CD4-positive, alpha-beta T cell (primary cell): ENCODE results near the gene INPP5F. TPM values are rescaled to one million over a fixed set of nuclear protein-coding genes. Genes with fewer than 3 reads are reported as not detected.

Experiments
- ATAC-seq: fragments of 200-7000 bp; cut with Tn5 transposase; one replicate; pipeline ENCODE4 v1.10.0; 2022; ENCODE audit warnings: mild to moderate bottlenecking; ENCODE audit not compliant: poor library complexity
- CTCF ChIA-PET: fragments of 350-600 bp; sonication (Branson Sonifier 250); formaldehyde crosslinking; loops from one replicate; lab custom pipeline; 2021; ENCODE audit warnings: antibody characterized with exemption, inconsistent platforms; lab: Charles Lee
- POLR2A ChIA-PET: fragments of 350-600 bp; sonication (Branson Sonifier 250); formaldehyde crosslinking; loops from one replicate; lab custom pipeline; 2021; ENCODE audit warnings: antibody characterized with exemption, inconsistent platforms; lab: Charles Lee
- DNase-seq, 14 experiments: peaks; one replicate each; pipeline ENCODE4 v3.0.0-alpha.2; 2013 to 2020; ENCODE audit warnings: mixed read lengths in 2 of 14
- H3K27ac ChIP-seq, 2 donors: one replicate each; pipeline versions ENCODE4 v1.5.1 to v1.7.0; 2013; ENCODE audit warnings: low read length in 2 of 2, low read depth in 1 of 2, mild to moderate bottlenecking in 1 of 2
- H3K27me3 ChIP-seq, 2 experiments: 1 replicate in 1 of 2; 2 replicates in 1 of 2; pipeline versions ENCODE4 v1.6.1 to v1.7.0; 2013; ENCODE audit warnings: low read length in 2 of 2, control low read depth in 1 of 2, mild to moderate bottlenecking in 1 of 2, moderate library complexity in 1 of 2; ENCODE audit not compliant: insufficient read depth in 2 of 2, control insufficient read depth in 1 of 2
- H3K36me3 ChIP-seq: one replicate; pipeline ENCODE4 v1.6.1; 2013; ENCODE audit warnings: low read length, control low read depth; ENCODE audit not compliant: insufficient read depth
- H3K4me1 ChIP-seq: one replicate; pipeline ENCODE4 v1.6.1; 2013; ENCODE audit warnings: low read length, control low read depth; ENCODE audit not compliant: insufficient read depth
- H3K4me3 ChIP-seq: one replicate; pipeline ENCODE4 v1.5.1; 2013; ENCODE audit warnings: mild to moderate bottlenecking, low read length, moderate library complexity
- H3K9me3 ChIP-seq, 2 experiments: 1 replicate in 1 of 2; 2 replicates in 1 of 2; pipeline versions ENCODE4 v1.6.1 to v1.7.0; 2013; ENCODE audit warnings: low read length in 2 of 2, mild to moderate bottlenecking in 2 of 2, control low read depth in 1 of 2, moderate library complexity in 1 of 2; ENCODE audit not compliant: control insufficient read depth in 1 of 2, insufficient read depth in 1 of 2
- H3K27ac Mint-ChIP-seq: one replicate; pipeline ENCODE4 v1.8.0; 2020; ENCODE audit warnings: mixed read lengths
- H3K27me3 Mint-ChIP-seq: one replicate; pipeline ENCODE4 v1.8.0; 2021; ENCODE audit warnings: mixed read lengths
- H3K36me3 Mint-ChIP-seq: one replicate; pipeline ENCODE4 v1.8.0; 2021; ENCODE audit warnings: low read depth, mixed read lengths
- H3K4me1 Mint-ChIP-seq: one replicate; pipeline ENCODE4 v1.8.0; 2021; ENCODE audit warnings: low read depth, mixed read lengths
- H3K4me3 Mint-ChIP-seq: one replicate; pipeline ENCODE4 v1.8.0; 2020; ENCODE audit warnings: mild to moderate bottlenecking, mixed read lengths
- H3K9me3 Mint-ChIP-seq: one replicate; pipeline ENCODE4 v1.8.0; 2020; ENCODE audit warnings: mixed read lengths
- intact Hi-C, 2 experiments: fragments of 100-400 bp; cut with DNase I in 1 of 2; cut with micrococcal nuclease in 1 of 2; formaldehyde crosslinking; loops; one replicate each; pipeline versions ENCODE4 v1.15.1 to v1.9.0; 2023 to 2025; cut with DNase I, micrococcal nuclease
- total RNA-seq, 174 experiments: library from RNA in 2 of 174; stranded (reverse) in 2 of 174; gene quantifications; one replicate each; pipeline ENCODE4 v1.2.3 and lab custom pipeline; 2021 to 2026
- TF ChIP-seq, protein P1 (sequence below): fragments of 200-600 bp; IDR thresholded peaks from one replicate; pipeline ENCODE4 v1.8.0; 2022; ENCODE audit warnings: antibody characterized with exemption, mild to moderate bottlenecking

Gene INPP5F
- total RNA-seq, 2 experiments from 2014 or later = 6.2 to 6.4 TPM

DNA sequence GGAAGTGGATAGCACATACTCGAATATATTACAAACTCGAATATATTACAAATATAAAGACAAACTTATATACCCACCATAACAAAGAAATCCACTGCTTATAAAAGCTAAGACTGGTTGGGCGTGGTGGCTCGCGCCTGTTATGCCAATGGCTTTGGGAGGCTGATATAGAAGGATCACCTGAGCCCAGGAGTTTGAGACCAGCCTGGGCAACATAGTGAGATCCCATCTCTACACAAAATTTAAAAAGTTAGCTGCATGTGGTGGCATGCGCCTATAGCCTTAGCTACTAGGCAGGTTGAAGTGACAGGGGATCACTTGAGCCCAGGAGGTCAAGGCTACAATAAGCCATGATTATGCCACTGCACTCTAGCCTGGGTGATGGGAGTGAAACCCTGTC, 126.4 kb downstream of the INPP5F start:
- no peak overlapping the region for H3K4me3 Mint-ChIP-seq
- Histone ChIP-seq H3K4me3 (no peak overlapping the region), H3K9me3 (no peaks in the 10 kb centered on the region), H3K36me3 (peaks cover 79% of the 10 kb centered on the region), H3K27me3 (no peaks in the 10 kb centered on the region), H3K27ac (no peak overlapping the region), H3K4me1 (no peaks in the 10 kb centered on the region)
- H3K36me3 Mint-ChIP-seq = peaks cover 75% of the 10 kb centered on the region
- TF ChIP-seq, protein P1, sequence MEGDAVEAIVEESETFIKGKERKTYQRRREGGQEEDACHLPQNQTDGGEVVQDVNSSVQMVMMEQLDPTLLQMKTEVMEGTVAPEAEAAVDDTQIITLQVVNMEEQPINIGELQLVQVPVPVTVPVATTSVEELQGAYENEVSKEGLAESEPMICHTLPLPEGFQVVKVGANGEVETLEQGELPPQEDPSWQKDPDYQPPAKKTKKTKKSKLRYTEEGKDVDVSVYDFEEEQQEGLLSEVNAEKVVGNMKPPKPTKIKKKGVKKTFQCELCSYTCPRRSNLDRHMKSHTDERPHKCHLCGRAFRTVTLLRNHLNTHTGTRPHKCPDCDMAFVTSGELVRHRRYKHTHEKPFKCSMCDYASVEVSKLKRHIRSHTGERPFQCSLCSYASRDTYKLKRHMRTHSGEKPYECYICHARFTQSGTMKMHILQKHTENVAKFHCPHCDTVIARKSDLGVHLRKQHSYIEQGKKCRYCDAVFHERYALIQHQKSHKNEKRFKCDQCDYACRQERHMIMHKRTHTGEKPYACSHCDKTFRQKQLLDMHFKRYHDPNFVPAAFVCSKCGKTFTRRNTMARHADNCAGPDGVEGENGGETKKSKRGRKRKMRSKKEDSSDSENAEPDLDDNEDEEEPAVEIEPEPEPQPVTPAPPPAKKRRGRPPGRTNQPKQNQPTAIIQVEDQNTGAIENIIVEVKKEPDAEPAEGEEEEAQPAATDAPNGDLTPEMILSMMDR = no peak
- DNase-seq (no peak), ATAC-seq (no peak)
- H3K9me3 Mint-ChIP-seq = no peaks in the 10 kb centered on the region
- POLR2A ChIA-PET = interaction anchor here (1.6 kb wide), 1 partner anchor 21 kb away, joined by 4 read pairs; the partner anchor contains the start of gene MCMBP
- intact Hi-C loops = loop anchor here in 1 of 2 experiments (10.0 kb wide), 1 partner anchor 647 kb away; the partner anchor contains the start of gene GRK5
- H3K27me3 Mint-ChIP-seq = no peaks in the 10 kb centered on the region
- no peaks in the 10 kb centered on the region for H3K4me1 Mint-ChIP-seq
- H3K27ac Mint-ChIP-seq = no peak overlapping the region
- CTCF ChIA-PET = no interaction called here

DNA sequence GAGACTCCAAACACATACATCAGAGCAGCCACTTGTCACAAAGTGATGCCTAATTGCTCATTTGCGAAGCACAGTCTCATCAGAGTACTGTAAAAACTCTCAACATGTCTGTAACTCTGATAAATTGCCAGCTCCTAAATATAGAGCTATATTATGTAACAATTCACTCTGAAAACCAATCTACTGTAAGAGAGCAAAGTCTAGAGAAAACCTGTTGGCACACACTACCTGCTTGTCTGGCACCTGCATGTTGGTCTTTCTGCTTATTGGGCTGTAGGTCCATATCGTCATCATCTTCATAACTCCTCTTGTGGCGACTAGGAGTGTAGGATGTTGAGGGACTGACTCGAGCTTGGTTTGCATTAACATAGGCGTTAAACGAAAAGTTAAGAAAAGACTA, 127.0 kb downstream of the INPP5F start:
- no peak overlapping the region for H3K4me3 Mint-ChIP-seq
- Histone ChIP-seq H3K4me3 (no peak overlapping the region), H3K9me3 (no peaks in the 10 kb centered on the region), H3K36me3 (peaks cover 79% of the 10 kb centered on the region), H3K27ac (no peak overlapping the region), H3K4me1 (no peaks in the 10 kb centered on the region), H3K27me3 (no peaks in the 10 kb centered on the region)
- DNase-seq (no peak), ATAC-seq (no peak)
- H3K4me1 Mint-ChIP-seq = no peaks in the 10 kb centered on the region
- TF ChIP-seq, protein P1 = no peak
- H3K36me3 Mint-ChIP-seq = peaks cover 75% of the 10 kb centered on the region
- ChIA-PET CTCF (no interaction called here), POLR2A (interaction anchor here (1.6 kb wide), 1 partner anchor 20 kb away, joined by 4 read pairs; the partner anchor contains the start of gene MCMBP)
- no peaks in the 10 kb centered on the region for H3K9me3 Mint-ChIP-seq
- H3K27ac Mint-ChIP-seq = no peak overlapping the region
- H3K27me3 Mint-ChIP-seq = no peaks in the 10 kb centered on the region
- intact Hi-C loops = loop anchor here in 1 of 2 experiments (10.0 kb wide), 1 partner anchor 648 kb away; the partner anchor contains the start of gene GRK5

DNA sequence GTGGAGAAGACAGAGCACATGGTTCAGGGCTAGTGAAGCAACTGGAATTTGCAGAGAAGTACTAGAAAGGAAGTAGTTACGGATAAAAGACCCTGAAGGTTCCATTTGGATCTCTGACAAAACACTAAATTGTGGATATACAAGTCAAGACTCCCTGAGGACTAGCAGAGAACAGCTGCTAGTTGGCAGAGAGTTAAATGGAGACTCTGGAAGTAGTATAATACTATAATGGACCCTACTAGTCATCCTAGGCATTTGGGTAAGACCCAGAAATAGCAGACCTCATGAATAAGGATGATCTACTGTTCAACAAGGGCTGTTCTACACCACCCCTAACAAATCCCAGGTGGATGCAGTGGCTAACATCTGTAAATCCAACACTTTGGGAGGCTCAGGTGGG, 127.7 kb downstream of the INPP5F start:
- intact Hi-C loops = loop anchor here in 1 of 2 experiments (10.0 kb wide), 1 partner anchor 649 kb away; the partner anchor contains the start of gene GRK5
- Mint-ChIP-seq H3K4me3 (no peak overlapping the region), H3K27ac (no peak overlapping the region), H3K4me1 (peaks cover under 1% of the 10 kb centered on the region), H3K36me3 (peaks cover 74% of the 10 kb centered on the region), H3K27me3 (no peaks in the 10 kb centered on the region), H3K9me3 (no peaks in the 10 kb centered on the region)
- Histone ChIP-seq H3K9me3 (no peaks in the 10 kb centered on the region), H3K4me3 (no peak overlapping the region), H3K27ac (no peak overlapping the region), H3K36me3 (peaks cover 76% of the 10 kb centered on the region), H3K4me1 (no peaks in the 10 kb centered on the region), H3K27me3 (no peaks in the 10 kb centered on the region)
- ATAC-seq = no peak
- POLR2A ChIA-PET = no interaction called here
- TF ChIP-seq, protein P1 = no peak
- CTCF ChIA-PET = no interaction called here
- DNase-seq = no peak
